NCI-H82 treated with DMSO at 0.1 percent for 48 hours (cell line): ENCODE data around the gene ARMH1.

Experiments
- DNase-seq: peaks from one replicate; lab custom pipeline; 2025; ENCODE audit not compliant: unreplicated experiment; lab: John Stamatoyannopoulos, UW

The ARMH1 gene

DNA sequence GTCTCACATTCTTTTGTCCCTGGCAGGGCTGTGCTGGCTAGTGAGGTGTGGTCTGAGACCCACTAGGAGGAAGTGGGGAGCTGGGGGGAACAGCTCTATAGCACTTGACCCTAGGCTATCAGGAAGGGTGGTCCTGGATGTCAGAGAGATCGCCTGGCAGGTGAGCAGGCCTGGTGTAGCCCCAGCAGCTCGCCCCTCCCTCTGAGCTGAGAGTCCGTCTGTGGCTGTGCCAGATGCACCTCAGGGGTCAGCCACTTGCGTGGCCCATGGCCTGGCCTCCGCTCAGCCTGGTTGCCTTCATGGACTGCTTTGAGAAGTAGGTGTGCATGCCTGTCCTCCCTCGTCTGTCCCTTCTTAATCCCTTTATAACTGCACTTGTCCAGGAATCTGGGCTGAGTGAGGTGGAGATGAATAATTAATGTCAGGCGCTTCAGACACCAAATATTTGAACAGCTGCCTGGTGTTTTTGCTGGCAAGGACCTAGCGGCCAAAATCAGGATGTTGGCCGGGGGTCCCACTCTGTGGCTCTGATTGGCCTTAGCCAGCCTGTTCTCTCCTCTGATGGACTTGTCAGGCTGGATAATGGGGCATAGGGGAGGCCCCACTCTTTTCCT is 30.7 kb upstream of the ARMH1 start:
- no peak for DNase-seq

DNA sequence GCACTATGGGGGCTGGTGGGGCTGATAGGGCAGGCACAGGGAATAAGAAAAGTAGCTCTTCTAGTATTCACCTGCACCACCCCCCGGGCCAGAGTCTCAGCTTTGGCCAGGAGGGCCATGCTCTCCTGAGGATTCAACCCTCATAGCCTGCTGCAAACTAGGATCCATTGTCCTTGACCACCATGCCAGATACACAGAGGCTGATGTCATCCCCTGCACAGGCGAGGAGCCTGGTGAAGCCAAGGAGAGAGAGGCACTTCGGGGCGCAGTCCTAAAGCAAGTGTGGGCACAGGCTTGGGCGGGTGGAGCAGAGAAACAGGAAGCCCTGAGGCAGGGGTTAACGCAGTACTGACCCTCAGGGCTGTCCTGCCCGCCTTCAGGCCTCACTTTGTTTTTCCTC is 29.7 kb upstream of the ARMH1 start:
- DNase-seq = no peak

DNA sequence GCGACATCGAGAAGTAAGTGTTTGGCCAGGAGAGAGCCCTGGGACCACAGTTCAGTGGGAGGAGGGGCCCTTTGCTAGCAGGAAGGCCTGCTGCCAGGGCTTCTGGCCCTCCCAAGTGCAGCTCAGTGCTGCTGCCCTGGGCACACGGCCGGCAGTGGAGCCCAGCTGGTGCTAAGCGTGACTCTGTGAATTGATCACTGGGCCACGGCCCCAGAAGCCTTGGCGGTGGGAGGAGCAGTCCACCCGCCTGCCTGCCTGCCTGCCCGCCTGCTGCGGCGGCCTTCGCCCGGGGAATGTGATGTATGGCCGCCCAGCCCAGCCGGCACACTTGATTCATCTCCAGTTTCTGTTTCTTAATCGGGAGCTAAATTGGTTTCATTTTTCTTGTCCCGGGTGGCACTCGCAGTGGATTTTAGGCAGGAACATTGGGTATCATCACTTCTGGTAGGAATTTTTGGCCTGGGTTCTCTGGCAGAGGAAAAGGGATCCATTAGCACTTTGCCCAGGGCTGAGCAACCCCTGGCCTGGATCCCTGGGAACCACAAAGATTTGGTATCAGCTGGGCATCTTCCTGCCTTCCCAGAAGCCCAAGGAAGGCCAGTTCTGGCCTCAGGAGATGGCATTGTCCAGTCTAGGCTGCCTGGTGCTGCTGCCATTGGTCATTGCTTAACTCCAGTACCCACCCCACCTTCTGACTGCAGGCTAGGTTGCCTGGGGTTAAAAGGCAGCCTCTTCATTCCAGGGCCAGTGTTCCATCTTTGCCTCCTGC is 28.9 kb upstream of the ARMH1 start:
- DNase-seq = no peak

DNA sequence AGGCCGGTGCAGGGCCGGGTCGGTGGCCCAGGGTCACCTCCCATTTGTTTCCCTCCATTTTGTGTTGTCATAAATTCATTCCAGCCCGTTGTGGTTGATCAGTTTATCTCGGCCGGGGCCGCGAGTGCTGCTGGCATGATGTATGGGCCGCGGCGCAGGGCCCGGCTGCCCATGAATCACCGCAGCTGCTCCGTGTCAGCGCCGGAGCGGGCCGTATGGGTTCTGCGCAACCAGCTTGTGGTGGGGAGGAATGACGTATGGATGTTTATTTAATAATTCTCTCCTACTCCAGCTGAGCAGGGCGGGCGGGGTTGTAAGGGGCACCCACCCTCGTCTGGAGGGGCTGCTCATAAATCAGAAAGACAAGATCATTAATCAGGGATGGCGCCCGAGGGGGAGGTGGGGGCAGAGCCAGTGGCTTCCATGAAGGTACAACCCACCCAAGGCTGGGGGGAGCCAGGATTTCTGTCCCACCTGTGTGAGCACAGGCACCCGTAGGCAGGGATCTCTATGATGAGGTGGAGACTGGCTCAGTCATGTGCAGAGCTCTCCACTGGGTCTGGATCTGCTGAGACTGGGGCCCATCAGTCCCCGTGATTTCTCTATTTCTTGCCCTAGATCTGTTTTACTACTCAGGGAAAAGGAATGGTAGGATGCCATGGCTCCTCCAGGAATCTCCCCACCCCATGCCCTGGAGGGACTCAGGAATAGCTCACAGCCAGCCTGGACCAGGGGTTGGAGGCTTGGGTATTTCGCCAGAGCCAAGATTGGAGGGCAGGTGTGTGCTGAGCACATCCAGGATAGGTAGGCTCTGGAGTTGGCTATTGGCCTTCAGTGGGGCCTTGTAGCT is 28.0 kb upstream of the ARMH1 start:
- no peak for DNase-seq

DNA sequence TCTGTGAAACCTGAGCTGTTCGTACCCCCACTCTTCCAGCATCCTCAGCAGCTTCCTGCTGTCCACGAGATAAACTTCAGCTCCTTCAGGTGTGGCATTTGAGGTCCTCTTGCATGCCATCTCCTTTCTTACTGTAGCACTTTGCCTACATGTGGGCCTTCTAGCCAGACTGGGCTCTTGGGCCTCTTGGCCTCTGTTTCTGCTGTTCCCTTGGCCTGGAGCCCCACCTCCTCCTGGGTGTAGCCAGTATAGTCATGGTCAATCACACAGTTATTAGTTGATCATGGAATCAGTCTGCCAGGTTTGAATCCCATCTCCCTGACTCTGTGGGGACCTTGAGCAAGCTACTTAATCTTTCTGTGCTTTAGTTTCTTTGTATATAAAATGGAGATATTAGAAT is 26.6 kb upstream of the ARMH1 start:
- DNase-seq = no peak

DNA sequence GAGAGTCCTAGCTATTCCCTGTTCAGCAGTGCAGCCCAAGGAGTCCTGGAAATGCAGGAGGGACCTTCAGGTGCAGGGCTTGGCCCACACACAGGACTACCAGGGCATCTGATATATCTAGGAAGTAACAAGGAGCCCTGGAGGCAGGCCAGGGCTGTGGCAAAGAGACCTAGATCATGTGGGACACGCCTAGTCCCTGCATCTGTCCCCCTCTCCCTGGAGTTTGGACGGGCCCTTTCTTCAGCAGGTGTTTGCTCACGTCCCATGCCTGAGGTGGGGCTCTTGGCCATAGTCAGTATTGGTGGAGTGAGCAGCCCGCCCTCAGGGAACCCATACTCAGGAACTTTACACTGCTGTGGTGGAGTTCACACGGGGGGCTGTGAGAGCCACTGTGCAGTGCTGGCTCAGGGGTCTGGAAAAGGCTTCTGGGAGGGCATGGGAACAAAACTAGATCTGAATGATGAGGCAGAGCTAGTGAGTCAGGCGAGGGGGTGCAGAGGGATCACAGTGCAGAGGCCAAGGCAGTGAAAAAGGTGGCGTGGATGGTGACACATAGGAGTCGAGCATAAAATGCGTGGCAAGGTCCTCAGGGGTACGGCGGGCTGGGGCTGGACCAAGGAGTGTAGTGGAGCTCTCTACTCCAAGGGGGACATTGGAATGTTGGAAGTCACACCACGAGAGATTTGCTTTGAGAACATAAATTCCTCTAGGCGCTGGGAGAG is 25.8 kb upstream of the ARMH1 start:
- no peak for DNase-seq

DNA sequence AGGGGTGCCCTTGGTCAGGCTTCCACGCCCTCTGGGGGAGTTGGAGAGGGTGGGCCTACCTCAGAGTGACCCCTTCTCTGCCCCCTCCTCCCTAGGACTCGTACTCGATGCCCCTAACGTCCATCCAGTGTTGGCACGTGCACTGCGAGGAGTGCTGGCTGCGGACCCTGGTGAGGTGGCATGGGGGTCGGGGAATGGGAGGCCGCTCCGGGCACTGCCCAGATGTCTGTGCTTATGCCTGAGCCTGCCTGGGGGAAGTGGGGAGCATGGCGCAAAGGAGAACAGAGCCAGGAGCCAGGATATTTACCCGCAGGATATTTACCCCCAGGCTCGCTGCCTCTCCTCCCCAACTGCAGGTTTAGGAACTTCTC is 24.7 kb upstream of the ARMH1 start:
- DNase-seq = no peak

DNA sequence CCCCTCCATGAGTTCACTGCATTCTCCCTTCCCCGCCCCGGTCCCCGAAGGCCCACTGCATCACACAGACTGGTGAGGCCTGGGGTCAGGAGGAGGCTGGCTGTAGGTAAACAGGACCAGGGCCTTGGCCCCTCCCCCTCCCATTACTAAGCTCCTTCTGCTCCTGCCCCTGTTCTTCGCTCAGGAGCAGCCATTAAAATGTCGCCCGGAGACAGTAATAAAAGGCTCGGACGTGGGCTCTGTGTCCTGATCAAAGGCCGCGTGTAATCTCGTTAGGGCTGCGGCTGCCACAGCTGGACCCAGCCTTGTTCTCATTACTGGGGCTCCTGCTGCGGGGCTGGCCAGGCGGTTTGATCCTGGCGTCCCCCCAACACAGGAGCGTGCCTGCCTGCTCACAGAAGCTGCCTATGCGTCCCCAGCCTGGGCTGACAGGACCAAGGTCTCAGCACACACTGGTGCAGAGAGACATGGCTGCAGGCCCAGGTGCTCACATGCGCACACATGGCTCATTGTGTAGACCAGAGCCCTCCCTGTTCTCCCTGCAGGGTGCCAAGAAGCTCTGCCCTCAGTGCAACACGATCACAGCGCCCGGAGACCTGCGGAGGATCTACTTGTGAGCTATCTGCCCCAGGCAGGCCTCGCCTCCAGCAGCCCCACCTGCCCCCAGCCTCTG is 24.2 kb upstream of the ARMH1 start:
- DNase-seq = peak; percentile 65

DNA sequence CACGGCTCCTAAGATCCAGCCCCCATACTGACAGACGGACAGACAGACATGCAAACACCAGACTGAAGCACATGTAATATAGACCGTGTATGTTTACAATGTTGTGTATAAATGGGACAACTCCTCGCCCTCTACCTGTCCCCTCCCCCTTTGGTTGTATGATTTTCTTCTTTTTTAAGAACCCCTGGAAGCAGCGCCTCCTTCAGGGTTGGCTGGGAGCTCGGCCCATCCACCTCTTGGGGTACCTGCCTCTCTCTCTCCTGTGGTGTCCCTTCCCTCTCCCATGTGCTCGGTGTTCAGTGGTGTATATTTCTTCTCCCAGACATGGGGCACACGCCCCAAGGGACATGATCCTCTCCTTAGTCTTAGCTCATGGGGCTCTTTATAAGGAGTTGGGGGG is 23.4 kb upstream of the ARMH1 start:
- no peak for DNase-seq

DNA sequence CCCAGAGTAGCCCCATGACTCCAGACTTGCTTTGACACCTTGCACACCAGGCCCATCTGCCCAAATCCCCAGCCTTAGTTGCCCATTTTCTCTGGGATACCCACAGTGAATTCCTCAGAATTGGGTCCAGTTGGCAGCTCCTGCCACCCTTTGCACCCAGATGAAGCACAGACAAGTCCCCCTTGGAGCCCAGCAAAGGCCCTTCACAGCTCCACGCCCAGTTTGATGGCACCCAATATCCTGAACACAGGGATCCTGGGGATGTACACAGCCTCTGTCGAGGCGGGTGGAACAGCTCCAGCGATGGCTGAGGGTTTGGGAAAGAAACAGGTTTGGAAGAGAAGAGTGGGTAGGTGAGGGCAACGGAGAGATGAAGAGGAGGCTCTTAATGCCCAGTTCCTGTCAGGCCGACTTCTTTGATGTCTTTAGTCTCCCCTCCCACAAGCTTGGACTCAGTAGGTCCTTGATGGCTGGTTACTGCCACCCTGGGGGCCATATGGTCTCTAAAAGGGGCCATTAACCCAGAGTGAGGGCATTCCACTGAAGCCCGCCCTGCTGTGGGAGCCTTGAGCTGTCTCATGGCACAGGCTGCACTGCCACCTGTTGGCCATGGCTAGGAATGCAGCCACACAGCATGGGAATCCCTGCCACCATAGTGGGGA is 21.9 kb upstream of the ARMH1 start:
- peak; percentile 55 for DNase-seq

DNA sequence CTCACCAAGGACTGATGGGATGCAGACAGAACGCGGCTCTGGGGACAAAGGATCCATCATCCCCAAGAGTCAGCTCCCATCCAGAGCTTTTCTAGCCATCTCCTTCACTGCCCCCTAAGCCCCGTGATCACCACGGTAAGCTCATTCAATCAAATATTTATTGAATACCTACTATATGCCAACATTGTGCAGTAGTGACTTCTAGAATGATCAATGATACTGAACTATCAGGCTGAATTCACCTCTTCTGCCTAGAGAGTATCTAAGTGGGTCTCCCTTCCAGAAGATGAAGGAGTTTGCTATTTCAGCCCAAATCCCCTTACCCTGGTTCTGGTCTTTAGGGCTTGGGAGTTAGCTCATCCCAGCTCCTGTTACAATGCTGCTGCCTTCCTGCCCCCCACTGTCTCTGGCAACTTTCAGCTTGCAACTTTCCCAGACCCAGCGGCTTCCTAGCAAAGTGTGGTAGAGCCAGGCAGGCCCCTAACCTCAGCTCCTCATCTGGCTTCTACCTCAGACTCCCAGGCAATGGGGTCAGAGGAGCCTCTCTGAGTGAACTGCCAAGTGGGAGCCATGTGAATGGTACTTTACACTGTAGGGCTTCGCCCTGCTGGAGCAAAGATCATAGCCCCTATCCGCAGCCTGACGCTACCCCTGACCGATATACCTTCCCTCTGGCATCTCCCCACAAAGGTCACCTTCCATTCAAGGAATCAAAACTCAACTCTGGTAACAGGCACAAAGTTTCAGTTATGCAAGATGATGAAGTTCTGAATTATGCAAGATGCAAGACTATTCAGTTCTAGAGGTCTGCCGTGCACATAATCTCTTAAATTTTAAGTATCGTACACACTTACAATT is 21.2 kb upstream of the ARMH1 start:
- no peak for DNase-seq

DNA sequence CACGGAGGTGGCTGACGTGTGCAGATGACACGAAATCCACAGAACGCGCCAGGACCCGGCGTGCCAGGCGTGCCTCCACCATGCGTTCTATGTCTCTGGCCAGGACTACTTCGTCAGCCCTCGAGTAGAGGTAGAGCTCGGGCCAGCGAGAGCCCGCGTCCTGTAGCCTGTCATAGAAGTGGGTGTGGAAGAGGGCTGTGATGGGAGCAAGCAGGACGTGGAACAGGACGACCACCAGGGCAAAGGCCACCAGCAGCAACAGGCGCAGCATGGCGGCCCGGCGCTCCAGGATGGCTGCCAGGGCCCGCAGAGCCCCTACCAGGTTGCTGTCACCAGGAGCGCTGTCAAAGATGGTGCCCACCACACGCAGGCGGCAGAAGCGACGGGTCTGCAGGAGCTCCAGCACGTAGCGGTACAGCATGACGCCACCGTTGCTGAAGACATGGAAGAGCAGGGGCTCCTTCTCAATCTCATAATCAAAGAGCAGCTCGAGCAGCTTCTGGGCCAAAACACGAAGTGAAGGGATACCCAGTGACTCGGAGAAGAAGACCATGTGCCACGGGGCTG is 19.8 kb upstream of the ARMH1 start:
- DNase-seq = no peak

DNA sequence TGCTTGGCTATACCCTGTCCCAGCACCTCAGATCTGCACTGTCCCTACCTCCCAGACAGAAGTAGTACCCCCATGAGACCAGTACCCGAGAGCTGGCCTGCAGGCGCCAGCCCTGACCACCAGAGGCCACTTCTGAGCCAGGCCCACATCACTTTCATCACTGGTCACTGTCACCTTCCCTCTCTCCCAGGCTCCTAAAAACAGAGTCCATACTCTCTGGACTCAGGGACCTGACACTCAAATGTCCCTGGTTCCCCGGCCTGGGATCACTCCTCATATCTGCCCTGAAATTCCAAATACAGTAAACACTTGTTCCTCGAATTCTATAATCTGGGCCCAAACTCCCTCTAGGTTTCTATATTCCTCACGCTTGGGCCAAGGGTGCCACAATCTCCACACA is 18.9 kb upstream of the ARMH1 start:
- DNase-seq = peak; percentile 18

DNA sequence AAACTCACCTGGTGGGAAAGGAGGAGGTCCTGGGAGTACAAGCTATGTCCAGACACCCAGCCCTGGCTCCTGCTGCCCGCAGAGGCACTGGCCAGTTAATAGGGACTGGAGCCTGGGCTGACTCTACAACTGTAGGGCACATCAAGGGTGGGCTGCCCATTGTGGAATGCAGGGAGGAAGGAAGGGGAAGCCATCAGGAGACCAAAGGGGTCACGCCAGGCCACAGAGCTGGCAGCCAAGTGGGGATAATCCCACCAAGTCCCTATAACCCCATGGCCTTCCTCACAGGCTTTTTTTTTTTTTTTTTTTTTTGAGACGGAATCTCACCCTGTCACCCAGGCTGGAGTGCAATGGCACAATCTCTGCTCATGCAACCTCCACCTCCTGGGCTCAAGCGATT is 14.9 kb upstream of the ARMH1 start:
- DNase-seq = no peak

DNA sequence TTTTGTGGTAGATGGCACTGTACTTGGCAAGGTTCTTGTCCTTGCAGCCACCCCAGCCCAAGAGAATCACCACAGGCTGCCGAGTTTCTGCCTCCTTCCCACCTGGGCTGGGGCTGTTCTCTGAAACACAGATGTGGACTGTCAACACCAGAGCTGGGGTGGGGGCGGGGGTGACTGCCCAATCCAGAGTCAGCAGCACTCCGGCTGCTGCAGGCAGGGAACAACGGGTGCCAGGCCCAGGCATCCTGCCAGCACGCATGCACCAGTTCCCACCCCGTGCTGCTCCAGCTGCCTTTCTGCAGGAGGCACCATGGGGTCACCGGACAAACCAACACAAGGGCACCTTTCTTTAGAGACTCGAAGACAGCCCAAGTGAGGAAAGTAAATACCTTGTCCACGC is 14.3 kb upstream of the ARMH1 start:
- DNase-seq = no peak

DNA sequence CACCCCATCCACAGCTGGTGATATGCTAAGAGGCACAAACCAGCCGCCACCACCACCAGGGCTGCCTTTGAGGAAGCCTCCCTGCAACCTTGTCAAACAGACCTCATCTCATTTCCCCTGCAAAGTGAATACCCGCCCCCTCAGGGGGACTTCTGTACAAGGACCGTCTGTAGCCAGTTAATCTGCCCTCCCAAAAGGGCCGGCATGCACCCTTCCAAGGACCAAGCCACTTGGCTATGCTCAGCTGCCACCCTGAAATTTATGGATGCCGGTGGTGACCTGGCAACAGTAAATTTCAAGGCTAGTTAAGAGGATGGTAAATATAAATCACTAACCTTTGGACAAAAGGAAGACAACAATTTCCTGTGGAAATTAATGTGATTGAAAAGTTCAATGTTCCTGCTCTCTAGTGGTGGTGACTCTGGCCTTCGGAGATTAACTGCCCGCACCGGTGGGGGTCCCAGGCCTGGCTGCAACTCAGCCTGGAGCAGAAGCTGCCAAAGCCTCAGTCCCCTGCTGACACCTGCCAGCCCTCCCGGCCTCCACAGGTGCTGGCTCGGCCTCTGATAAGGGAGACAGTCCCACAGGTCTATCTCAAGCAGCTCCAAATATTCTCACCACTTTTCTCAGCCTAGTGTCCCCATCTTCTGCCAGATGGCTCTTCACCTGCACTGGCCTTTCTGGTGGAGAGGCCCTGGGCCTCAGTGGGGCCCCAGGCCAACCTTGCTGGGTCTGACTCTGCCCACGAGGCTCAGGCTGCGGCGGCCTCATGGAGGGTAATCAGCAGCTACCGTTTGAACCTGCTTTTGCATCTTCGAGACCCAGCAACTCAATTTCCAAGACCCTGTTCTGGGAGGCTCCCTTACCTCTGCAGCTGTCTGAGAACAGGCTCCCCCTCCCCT is 12.5 kb upstream of the ARMH1 start:
- no peak for DNase-seq

DNA sequence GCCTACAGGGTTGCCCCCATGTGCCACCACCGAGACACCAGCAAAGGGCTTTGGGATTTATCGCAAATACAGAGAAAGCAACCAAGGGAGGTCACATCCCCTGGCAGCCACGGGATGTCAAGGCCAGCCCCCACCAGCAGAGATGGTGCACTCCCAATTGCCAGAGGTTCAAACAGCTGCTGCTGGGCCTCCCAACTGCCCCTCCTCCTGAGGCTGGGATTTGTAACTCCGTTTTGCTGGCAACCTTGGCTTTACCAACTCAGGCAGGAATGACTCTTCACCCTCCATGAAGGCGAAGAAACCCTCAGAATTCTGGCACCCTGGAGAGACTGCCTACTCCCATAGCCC is 11.9 kb upstream of the ARMH1 start:
- no peak for DNase-seq

DNA sequence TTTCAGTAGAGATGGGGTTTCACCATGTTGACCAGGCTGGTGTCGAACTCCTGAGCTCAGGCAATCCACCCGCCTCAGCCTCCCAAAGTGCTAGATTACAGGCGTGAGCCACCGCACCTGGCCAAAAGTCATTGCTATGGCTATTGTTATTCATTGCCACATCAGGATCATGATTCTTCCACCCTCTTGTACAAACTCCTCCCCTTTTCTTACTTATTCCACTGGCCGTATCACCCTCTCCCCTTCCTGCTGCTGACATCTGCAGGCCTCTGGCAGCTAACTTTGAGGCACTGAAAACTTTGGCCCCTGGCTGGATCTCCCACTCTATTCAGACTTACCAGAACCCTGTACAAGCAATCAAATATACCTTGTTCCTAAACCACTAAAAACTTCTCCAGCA is 11.1 kb upstream of the ARMH1 start:
- DNase-seq = no peak
